Measurements from ENCODE around the gene HS6ST2. TPM values are rescaled to one million over a fixed set of nuclear protein-coding genes. Genes with fewer than 3 reads are reported as not detected.

Gene HS6ST2
- total RNA-seq, 3 donors from 2014 or later: 0.32 to 1.3 (median 1.2) TPM

GRCh38 chrX:132689612-132690563 lies 268.5 kb downstream of the HS6ST2 start:
- Histone ChIP-seq H3K36me3 (no peaks in the 10 kb centered on the region), H3K4me1 (no peaks in the 10 kb centered on the region), H3K27ac (no peak overlapping the region), H3K9me3 (no peaks in the 10 kb centered on the region), H3K4me3 (no peak overlapping the region), H3K27me3 (peaks cover 0 to 60% of the 10 kb centered on the region in 2 donors)
- TF ChIP-seq POLR2A (IDR thresholded peaks at IDR 0.05) (no peak), POLR2AphosphoS5 (IDR thresholded peaks at IDR 0.05) (no peak)
- intact Hi-C loops (cut with DNase I; ENCODE audit: low total_unique reads): no loop called here
- no peak for DNase-seq (ENCODE audit: low spot score in 2 of 2)

- Histone ChIP-seq H3K27ac (no peak overlapping the region), H3K4me1 (no peaks in the 10 kb centered on the region), H3K4me3 (no peak overlapping the region), H3K36me3 (no peaks in the 10 kb centered on the region), H3K9me3 (no peaks in the 10 kb centered on the region), H3K27me3 (peaks cover 0 to 31% of the 10 kb centered on the region in 2 donors)
- intact Hi-C loops (cut with DNase I; ENCODE audit: low total_unique reads): no loop called here
- TF ChIP-seq, protein P1, sequence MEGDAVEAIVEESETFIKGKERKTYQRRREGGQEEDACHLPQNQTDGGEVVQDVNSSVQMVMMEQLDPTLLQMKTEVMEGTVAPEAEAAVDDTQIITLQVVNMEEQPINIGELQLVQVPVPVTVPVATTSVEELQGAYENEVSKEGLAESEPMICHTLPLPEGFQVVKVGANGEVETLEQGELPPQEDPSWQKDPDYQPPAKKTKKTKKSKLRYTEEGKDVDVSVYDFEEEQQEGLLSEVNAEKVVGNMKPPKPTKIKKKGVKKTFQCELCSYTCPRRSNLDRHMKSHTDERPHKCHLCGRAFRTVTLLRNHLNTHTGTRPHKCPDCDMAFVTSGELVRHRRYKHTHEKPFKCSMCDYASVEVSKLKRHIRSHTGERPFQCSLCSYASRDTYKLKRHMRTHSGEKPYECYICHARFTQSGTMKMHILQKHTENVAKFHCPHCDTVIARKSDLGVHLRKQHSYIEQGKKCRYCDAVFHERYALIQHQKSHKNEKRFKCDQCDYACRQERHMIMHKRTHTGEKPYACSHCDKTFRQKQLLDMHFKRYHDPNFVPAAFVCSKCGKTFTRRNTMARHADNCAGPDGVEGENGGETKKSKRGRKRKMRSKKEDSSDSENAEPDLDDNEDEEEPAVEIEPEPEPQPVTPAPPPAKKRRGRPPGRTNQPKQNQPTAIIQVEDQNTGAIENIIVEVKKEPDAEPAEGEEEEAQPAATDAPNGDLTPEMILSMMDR (IDR thresholded peaks at IDR 0.05): no peak
- TF ChIP-seq POLR2AphosphoS5 (IDR thresholded peaks at IDR 0.05) (no peak), POLR2A (IDR thresholded peaks at IDR 0.05) (no peak)
- no peak for DNase-seq (ENCODE audit: low spot score in 2 of 2)
Observed at GRCh38 chrX:132685276-132685675, 273.2 kb downstream of the HS6ST2 start.

- TF ChIP-seq POLR2A (IDR thresholded peaks at IDR 0.05): no peak
- no peak for TF ChIP-seq POLR2AphosphoS5 (IDR thresholded peaks at IDR 0.05)
- TF ChIP-seq, protein P1 (IDR thresholded peaks at IDR 0.05): no peak
- intact Hi-C loops (cut with DNase I; ENCODE audit: low total_unique reads): no loop called here
- Histone ChIP-seq H3K9me3 (peaks cover 0 to 11% of the 10 kb centered on the region in 2 donors), H3K36me3 (no peaks in the 10 kb centered on the region), H3K4me1 (no peaks in the 10 kb centered on the region), H3K27ac (no peak overlapping the region), H3K4me3 (no peak overlapping the region), H3K27me3 (peaks cover 0 to 40% of the 10 kb centered on the region in 2 donors)
- DNase-seq (ENCODE audit: low spot score in 2 of 2): no peak
Observed at GRCh38 chrX:132677233-132677716, 281.2 kb downstream of the HS6ST2 start.

- Histone ChIP-seq H3K27ac (no peak overlapping the region), H3K4me3 (no peak overlapping the region), H3K9me3 (peaks cover 0 to 11% of the 10 kb centered on the region in 2 donors), H3K27me3 (peaks cover 0 to 43% of the 10 kb centered on the region in 2 donors), H3K4me1 (no peaks in the 10 kb centered on the region), H3K36me3 (no peaks in the 10 kb centered on the region)
- no peak for DNase-seq (ENCODE audit: low spot score in 2 of 2)
- no peak for TF ChIP-seq POLR2AphosphoS5 (IDR thresholded peaks at IDR 0.05)
- intact Hi-C loops (cut with DNase I; ENCODE audit: low total_unique reads): no loop called here
Observed at GRCh38 chrX:132676561-132677186, 281.8 kb downstream of the HS6ST2 start.

DNA sequence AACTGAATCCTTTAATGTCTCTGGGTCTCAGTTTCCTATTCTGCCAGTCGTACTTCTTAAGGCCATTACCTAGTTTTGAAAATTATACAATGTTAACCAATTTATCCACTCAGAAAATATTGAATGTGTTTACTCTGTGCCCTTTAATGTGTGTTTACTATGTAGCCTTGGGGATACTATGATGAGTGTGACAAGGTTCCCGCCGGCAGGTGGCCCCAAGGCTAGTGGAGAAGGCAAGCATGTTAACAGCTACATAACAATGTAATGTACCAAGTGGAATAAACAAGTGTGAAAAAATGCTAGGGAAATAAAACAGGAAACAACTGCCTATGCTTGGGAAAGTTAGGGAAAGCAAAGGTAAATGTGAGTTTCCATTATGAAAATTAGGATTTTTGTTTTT lies 282.3 kb downstream of the HS6ST2 start:
- TF ChIP-seq, protein P1 (IDR thresholded peaks at IDR 0.05): no peak
- TF ChIP-seq POLR2AphosphoS5 (IDR thresholded peaks at IDR 0.05): no peak
- no peak for TF ChIP-seq POLR2A (IDR thresholded peaks at IDR 0.05)
- Histone ChIP-seq H3K4me1 (no peaks in the 10 kb centered on the region), H3K27me3 (peaks cover 0 to 46% of the 10 kb centered on the region in 2 donors), H3K4me3 (no peak overlapping the region), H3K9me3 (peaks cover 0 to 11% of the 10 kb centered on the region in 2 donors), H3K36me3 (no peaks in the 10 kb centered on the region), H3K27ac (no peak overlapping the region)
- intact Hi-C loops (cut with DNase I; ENCODE audit: low total_unique reads): no loop called here
- DNase-seq (ENCODE audit: low spot score in 2 of 2): no peak

GRCh38 chrX:132673331-132673730 lies 285.1 kb downstream of the HS6ST2 start:
- TF ChIP-seq POLR2A (IDR thresholded peaks at IDR 0.05) (no peak), POLR2AphosphoS5 (IDR thresholded peaks at IDR 0.05) (no peak)
- TF ChIP-seq, protein P1 (IDR thresholded peaks at IDR 0.05): no peak
- H3K27me3 ChIP-seq: peaks cover 0 to 57% of the 10 kb centered on the region in 2 donors
- H3K36me3 ChIP-seq: no peaks in the 10 kb centered on the region
- no peaks in the 10 kb centered on the region for H3K9me3 ChIP-seq
- no peaks in the 10 kb centered on the region for H3K4me1 ChIP-seq
- H3K27ac ChIP-seq: no peak overlapping the region
- H3K4me3 ChIP-seq: no peak overlapping the region
- no peak for DNase-seq (ENCODE audit: low spot score in 2 of 2)
- intact Hi-C loops (cut with DNase I; ENCODE audit: low total_unique reads): no loop called here
